ENCODE data around the gene MSH5.
A peak's percentile ranks its signal among the peaks of the same experiment; 100 is the strongest.

MSH5 gene

DNA sequence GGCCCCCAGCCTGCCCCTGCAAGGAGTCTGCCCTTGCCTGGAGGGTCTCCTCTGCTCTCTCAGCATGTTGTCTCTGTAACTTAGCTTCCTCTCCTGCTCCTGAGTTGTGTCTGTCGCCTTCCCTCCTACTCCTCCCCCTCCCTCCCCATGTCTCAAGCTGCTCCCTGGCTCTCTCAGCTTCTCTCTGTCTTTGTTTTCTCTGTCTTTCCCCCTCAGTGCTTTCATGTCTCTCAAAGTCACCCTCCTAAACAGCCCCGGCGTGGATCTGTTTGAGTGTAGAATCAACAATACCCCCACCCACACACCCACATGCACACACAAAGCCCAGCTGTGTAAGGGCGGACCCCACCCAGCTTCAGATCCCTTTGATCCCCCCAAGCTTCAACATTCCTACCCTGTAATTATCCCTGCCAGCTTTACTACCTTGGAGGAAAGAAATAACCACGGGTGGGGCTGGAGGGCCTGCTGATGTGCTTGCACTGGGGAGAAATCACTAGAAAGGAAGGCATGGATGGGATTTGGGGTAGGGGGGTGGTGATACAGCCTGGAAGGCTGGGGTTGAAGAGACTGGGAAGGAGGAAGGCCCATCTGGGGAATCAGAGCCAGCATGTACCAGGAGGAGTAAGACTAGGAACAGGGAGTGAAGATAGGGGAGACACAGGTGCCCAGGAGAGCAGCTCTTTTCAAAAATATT lies 25.7 kb upstream of the MSH5 start:
- DNase-seq, result peak; percentile 95

- DNase-seq, result no peak
Measured at GRCh38 chr6:31715022-31715958, 24.5 kb upstream of the MSH5 start, which contains the start of gene LY6G6D. Gene LY6G6D (plus strand): TSS chr6:31715348. CDS start chr6:31715356, 8 bp downstream.

- no peak for DNase-seq
Measured at GRCh38 chr6:31717499-31718222, 22.1 kb upstream of the MSH5 start.

DNA sequence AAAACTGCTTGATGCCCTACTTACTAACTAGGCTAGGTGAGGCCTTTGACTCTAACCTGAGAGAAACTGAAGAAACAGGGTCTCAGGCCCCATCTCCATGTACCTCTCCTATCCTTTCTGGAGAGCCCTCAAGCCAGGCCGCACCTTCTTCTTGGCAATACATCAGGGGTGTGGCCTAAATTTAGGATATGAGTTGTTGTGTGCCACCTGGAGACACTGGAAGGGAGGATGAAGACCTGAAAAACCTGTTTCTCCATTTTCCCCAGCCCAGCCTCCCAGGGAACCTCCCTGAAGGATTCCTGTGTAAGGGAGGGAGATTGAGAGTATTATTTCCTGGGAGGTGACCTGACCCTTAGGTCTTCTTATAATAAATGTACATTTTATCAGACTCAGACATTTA lies 21.5 kb upstream of the MSH5 start:
- no peak for DNase-seq

- DNase-seq, result no peak
Measured at GRCh38 chr6:31719001-31719400, 20.8 kb upstream of the MSH5 start.

GRCh38 chr6:31720196-31720770 lies 19.5 kb upstream of the MSH5 start:
- DNase-seq, result no peak

DNA sequence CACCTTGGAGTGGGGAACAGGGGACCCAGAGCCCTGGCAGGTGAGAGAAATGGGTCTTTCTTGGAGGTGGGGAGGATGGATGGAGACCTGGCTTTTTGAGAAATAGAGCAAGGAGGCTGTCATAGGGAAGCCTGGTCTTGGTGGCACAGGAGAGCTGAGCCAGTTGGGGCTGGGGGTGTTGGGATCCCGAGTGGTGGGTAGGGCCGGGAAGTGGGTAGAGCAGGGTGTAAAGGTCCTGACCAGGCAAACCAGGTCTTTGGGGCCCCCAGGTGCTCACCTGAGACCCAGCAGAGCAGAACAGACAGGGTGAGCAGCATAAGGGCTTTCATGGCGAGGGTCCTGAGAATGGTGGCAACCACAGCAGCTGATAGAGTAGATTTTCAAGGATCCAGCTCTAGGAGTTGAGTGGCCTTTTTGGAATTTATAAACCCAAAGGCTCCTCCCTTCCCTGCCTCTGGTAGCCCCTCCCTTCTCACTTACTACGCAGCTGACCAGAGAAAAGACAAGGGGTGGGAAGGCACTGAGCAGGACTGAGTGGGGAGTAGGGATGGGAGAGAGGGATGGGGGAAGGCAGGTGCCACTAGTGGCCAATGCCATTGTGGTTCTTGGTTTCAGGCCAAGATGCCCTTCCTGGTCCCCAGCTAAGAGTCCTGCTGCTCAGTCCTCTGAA lies 18.3 kb upstream of the MSH5 start, which contains the start of gene LY6G6C:
LY6G6C (minus strand) TSS at position 396 of the 670 bp plus-strand sequence; CDS start at position 329, 67 bp downstream.
- no peak for DNase-seq

DNA sequence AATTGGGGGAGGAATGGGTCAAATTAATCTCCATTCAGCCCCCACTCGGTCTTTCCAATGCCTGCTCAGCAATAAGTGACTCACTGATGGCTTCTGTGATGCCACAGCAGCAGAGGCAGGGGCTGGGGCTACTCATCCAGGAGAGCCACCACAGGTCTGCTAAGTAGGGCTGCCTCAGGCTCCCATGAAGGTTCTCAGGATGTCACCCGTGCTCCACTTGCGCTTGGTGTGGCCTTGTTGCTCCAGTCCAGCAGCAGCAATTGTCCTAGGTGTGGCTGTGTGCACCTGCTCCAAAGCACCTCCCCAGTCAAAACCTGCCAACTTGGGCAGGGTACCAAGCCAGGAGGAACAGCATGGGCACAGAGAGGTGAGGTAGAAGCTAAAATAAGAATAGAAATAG lies 17.6 kb upstream of the MSH5 start:
- no peak for DNase-seq

DNA sequence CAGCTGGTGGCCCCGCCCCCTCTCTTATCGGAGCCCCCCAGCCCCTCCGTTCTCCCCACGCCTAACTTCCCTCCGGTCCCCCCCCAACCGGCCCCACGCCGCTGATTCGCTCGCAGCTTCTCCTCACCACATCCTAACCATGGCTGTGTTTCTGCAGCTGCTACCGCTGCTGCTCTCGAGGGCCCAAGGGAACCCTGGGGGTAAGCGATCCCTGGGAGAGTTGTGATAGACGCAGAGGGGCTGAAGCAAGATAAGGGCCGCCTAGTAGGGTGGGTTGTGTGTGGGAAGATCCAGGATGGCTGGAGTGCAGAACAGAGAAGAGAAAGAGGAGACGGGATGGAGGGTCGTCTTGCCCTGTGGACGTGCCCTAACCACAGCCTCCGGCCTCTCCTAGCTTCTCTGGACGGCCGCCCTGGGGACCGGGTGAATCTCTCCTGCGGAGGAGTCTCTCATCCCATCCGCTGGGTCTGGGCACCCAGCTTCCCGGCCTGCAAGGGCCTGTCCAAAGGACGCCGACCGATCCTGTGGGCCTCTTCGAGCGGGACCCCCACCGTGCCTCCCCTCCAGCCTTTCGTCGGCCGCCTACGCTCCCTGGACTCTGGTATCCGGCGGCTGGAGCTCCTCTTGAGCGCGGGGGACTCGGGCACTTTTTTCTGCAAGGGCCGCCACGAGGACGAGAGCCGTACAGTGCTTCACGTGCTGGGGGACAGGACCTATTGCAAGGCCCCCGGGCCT lies 16.4 kb upstream of the MSH5 start, which contains the start of gene MPIG6B:
MPIG6B (plus strand) TSS at position 129 of the 735 bp plus-strand sequence; CDS start at position 140, 11 bp downstream.
- no peak for DNase-seq

- no peak for DNase-seq
Measured at GRCh38 chr6:31723980-31724691, 15.7 kb upstream of the MSH5 start.

- DNase-seq, result no peak
Measured at GRCh38 chr6:31725502-31726350, 14.1 kb upstream of the MSH5 start.

DNA sequence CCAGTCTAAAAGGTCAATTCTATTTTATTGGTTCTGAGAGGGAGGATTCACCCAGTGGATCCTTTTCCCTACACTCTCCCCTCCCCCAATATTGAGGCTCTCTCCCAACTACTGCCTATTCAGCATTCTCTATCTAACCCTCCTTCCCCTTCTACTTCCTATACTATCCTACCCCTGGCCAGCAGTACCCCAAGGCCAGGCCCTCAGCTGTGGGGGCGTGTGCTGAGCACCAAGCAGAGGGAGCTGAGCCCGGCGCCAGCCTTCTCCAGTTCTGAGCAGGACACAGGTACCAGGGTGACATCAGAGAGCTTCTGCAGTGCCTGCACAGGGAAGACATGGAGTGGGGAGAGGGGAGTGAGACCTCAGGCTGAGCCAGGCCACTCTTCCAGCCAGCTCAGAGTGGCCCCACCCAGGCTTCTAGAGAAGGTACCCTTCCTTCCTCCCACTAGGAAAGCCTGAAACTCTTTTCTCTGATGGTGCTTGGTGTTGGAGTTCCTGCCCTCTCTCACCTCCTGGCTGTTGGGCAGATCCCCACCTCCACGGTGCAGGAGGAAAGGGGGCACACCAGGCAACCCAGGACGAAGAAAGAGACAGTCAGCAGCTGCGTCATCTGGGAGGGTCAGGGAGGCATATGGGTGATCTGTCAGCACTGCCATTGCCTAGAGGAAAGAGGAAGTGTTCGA lies 12.6 kb upstream of the MSH5 start:
- no peak for DNase-seq

- no peak for DNase-seq
Measured at GRCh38 chr6:31727717-31728671, 11.8 kb upstream of the MSH5 start.

GRCh38 chr6:31728767-31729514 lies 10.9 kb upstream of the MSH5 start, which contains the start of gene DDAH2:
Gene DDAH2 (minus strand): TSS chr6:31729299. CDS start chr6:31729161, 138 bp downstream.
- no peak for DNase-seq

DNA sequence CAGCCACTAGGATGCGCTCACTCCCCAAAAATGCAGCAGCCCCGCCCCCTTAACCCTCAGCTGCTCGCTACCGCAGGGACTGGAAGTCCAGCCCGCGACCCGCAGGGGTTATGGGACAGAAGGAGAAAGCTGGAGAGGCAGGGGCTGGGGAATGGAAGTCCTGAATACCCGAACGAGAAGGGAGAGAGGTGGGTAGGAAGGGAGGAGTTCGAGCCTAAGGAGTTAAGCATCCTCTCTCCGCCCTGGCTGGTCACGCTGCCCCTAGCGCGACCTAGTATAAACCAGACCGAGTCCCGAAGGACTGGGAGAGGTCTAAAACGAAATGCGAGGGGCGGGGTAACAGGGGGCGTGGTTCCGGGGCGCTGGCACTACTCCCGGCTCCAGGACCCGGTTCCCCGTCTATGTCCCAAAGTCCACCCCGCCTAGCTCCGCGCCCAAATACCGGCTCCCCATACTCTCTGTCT lies 10.3 kb upstream of the MSH5 start:
- peak; percentile 85 for DNase-seq

DNA sequence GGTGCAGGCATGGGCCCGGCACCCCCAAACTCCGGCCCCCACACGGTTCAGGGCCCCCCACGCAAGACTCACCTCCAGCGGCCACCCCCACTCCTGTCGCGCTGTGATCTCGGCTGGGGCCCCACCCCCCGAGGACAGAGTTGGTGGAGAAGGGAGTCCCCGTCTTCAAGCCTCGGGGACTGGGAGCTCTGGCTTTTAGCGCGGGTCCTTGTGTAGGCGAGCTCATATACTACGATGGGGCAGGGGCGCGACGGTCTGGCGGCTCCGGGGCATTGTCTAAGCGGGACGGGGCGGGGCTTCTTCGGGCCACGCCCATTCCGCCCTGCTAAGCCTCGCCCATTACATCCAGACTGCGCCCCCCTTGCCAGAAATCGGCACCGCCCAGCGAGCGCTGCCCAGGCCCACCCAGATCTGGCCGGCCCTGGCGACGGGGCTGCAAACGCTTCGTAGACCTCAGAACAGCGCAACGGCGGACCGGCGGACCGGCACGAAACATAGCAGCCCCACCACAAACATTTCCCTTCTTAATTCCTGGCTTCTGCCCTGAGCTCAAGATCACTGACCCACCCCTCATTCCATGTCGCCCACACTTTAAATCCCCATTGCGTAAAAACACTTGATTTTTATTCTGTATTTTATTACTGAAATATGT lies 9.7 kb upstream of the MSH5 start:
- DNase-seq, result peak; percentile 87

Data from NCI-H2227 treated with DMSO at 0.1 percent for 48 hours (cell line).